Urinary bladder (tissue), 4 donors: ENCODE results near the gene ADAMTSL3. TPM values are rescaled to one million over a fixed set of nuclear protein-coding genes. Genes with fewer than 3 reads are reported as not detected.

Experiments
- DNase-seq: peaks from one replicate; pipeline ENCODE4 v3.0.0-alpha.2; 2015; ENCODE audit errors: extremely low spot score
- H3K27ac ChIP-seq: one replicate; pipeline ENCODE4 v1.5.1; 2013; ENCODE audit warnings: low read depth, mild to moderate bottlenecking, moderate library complexity
- H3K36me3 ChIP-seq: one replicate; pipeline ENCODE4 v1.6.1; 2013; ENCODE audit warnings: mild to moderate bottlenecking, moderate library complexity; ENCODE audit not compliant: insufficient read depth
- H3K4me1 ChIP-seq: one replicate; pipeline ENCODE4 v1.6.1; 2013; ENCODE audit warnings: mild to moderate bottlenecking, moderate library complexity; ENCODE audit not compliant: insufficient read depth
- H3K4me3 ChIP-seq: one replicate; pipeline ENCODE4 v1.5.1; 2013; ENCODE audit warnings: low read depth, low read length
- WGBS: extraction: QIAGEN DNeasy Blood & Tissue Kit; methylation state at CpG from one replicate; pipeline ENCODE4 v1.1.7; 2013; 5-methylcytosine and 5-hydroxymethylcytosine counted together
- polyA plus RNA-seq: library from polyadenylated mRNA; stranded (reverse); fragments of 200-250 nt; gene quantifications from one replicate; pipeline ENCODE4 v1.2.3, GENCODE V29; 2013
- total RNA-seq: library from RNA; depleted of rRNA; stranded (reverse); fragments of >200 nt; gene quantifications from one replicate; pipeline ENCODE4 v1.2.3, GENCODE V29; 2014
- donor health status: healthy with polysubstance abuse.
- donor health status: healthy.

The ADAMTSL3 gene
- total and polyA plus RNA-seq, 2 donors: 14.4 to 56.9 TPM

DNA sequence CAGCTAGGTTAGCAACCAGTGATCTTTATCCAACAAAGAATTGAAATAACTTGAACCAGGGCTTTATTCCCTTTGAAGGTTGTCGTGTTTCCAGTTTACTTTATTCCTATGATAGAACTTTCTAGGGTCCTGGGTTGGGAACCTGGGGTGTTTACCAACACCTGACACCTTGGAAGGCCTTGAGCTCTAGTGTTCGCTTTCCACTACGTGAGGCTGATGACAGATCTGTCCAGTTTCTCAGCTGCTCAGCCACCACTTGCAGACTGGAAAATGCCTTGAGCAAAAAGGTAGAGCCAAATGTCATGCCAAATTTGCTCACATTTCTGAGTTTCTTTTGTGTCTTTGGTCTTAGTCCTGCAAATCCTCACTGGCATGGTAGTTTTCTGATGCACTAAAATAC lies 227.2 kb downstream of the ADAMTSL3 start:
- 92% methylated on average over 3 of the region's 3 CpGs for WGBS
- no peak for DNase-seq
- H3K36me3 ChIP-seq: no peaks in the 10 kb centered on the region
- no peak overlapping the region for H3K27ac ChIP-seq
- no peaks in the 10 kb centered on the region for H3K4me1 ChIP-seq
- no peak overlapping the region for H3K4me3 ChIP-seq

DNA sequence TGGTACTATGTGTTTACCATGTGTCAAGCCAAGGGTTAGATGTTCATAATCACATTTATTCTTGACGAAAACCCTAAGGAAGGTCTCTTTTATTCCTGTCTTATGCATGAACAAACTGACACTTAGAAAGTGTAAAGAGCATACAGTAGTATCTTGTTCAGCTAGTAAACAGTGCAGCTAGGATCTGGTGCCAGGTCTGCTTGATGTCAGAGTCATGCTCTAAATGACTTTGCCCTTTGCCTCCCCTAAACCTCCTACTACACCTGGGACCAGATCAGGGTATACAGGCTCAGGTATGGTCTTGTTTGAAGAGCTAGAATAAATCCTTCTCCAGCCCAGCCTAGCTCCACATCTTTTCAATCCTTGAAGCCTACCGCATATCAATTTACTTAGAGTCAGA lies 232.4 kb downstream of the ADAMTSL3 start:
- no peak for DNase-seq
- Histone ChIP-seq H3K36me3 (no peaks in the 10 kb centered on the region), H3K4me1 (no peaks in the 10 kb centered on the region), H3K27ac (no peak overlapping the region), H3K4me3 (no peak overlapping the region)
- WGBS: 94% methylated on average over 2 of the region's 2 CpGs

GRCh38 chr15:83887404-83887803 lies 233.5 kb downstream of the ADAMTSL3 start:
- no peak overlapping the region for H3K4me3 ChIP-seq
- no peak overlapping the region for H3K27ac ChIP-seq
- no peaks in the 10 kb centered on the region for H3K36me3 ChIP-seq
- no peaks in the 10 kb centered on the region for H3K4me1 ChIP-seq
- no peak for DNase-seq
- WGBS: 89% methylated on average over 2 of the region's 2 CpGs

- H3K27ac ChIP-seq: no peak overlapping the region
- no peak overlapping the region for H3K4me3 ChIP-seq
- no peak for DNase-seq
- 91% methylated on average over 2 of the region's 2 CpGs for WGBS
- no peaks in the 10 kb centered on the region for H3K4me1 ChIP-seq
- no peaks in the 10 kb centered on the region for H3K36me3 ChIP-seq
Observed at GRCh38 chr15:83887961-83888360, 234.0 kb downstream of the ADAMTSL3 start.

DNA sequence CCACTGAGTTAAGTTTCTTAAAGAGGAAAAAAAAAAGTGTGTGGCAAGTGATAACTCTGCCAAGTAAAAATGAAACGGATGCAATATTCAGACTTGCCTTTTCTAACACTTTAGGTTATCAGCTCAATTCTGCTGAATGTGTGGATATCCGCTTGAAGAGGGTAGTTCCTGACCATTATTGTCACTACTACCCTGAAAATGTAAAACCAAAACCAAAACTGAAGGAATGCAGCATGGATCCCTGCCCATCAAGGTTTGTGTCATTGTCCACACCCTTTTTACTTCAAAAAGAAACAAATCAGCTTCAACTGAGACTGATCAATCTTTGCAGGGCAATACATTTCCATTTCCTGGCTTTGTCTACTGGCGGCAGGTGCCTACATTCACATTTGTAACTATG lies 236.1 kb downstream of the ADAMTSL3 start:
- 78% methylated on average over 3 of the region's 3 CpGs for WGBS
- Histone ChIP-seq H3K36me3 (no peaks in the 10 kb centered on the region), H3K4me3 (no peak overlapping the region), H3K4me1 (no peaks in the 10 kb centered on the region), H3K27ac (no peak overlapping the region)
- DNase-seq: no peak

DNA sequence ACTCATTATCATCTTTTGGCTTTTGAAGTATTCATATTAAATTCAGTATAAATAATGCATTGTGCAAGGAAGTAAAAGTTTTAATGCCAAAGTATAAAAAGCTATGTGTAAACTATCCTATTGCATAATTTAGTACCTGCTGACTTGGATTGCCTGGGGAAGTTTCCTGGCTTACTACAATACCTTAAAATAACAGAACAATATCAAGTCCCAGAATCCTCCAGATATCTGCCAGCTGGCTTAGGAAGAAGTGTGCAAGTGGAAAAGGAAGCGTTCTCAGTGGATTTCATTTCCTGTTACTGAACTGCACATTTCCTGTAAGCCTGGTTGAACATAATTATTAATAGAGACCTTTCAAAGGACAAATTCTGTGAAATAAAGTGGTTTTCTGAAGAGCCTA lies 236.7 kb downstream of the ADAMTSL3 start:
- 14% methylated on average over 1 of the region's 1 CpG for WGBS
- Histone ChIP-seq H3K36me3 (no peaks in the 10 kb centered on the region), H3K27ac (no peak overlapping the region), H3K4me1 (no peaks in the 10 kb centered on the region), H3K4me3 (no peak overlapping the region)
- DNase-seq: no peak

GRCh38 chr15:83892498-83892897 lies 238.6 kb downstream of the ADAMTSL3 start:
- no peak for DNase-seq

GRCh38 chr15:83893308-83893707 lies 239.4 kb downstream of the ADAMTSL3 start:
- Histone ChIP-seq H3K27ac (no peak overlapping the region), H3K4me3 (no peak overlapping the region), H3K4me1 (no peaks in the 10 kb centered on the region), H3K36me3 (no peaks in the 10 kb centered on the region)
- 94% methylated on average over 3 of the region's 3 CpGs for WGBS
- no peak for DNase-seq

More at GRCh38 chr15:83892498-83892897, 238.6 kb downstream of the ADAMTSL3 start:
- H3K4me3 ChIP-seq: no peak overlapping the region
- 98% methylated on average over 4 of the region's 4 CpGs for WGBS
- no peak overlapping the region for H3K27ac ChIP-seq
- no peaks in the 10 kb centered on the region for H3K4me1 ChIP-seq
- no peaks in the 10 kb centered on the region for H3K36me3 ChIP-seq

DNA sequence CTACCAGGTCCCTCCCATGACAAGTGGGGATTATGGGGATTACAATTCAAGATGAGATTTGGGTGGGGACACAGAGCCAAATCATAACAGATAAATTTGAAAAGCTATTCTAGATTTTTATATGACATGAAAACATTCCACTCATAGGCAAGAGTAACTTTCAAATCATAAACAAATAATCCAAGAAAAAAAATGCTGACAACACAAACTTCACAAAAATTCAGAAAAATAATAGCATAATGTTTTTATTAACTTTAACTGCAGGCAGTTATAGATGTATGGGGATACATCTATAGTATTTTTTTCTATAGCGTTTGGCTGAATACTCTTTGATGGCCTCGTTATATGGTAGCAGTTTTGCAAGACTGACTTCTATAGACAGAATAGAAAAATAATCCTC lies 243.1 kb downstream of the ADAMTSL3 start:
- Histone ChIP-seq H3K27ac (no peak overlapping the region), H3K36me3 (no peaks in the 10 kb centered on the region), H3K4me3 (no peak overlapping the region), H3K4me1 (no peaks in the 10 kb centered on the region)
- 97% methylated on average over 2 of the region's 2 CpGs for WGBS
- DNase-seq: no peak

DNA sequence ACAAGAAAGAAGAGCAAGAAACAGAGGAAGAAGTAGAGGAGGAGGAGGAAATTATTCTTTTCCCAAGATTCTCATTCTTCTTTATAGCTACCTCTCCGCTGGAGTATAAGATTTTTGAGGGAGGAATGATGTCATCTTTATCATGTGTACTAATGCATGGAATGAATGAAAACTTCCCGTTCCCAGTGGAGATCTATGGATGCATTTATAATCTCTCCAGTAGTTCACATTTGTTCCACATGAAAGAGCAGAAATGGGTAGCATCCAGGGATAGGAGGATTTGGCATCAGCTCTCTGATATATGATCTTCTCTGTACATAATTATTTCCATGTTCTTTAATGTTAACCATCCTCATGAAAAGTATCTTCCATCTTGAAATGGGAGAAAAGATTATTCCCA lies 244.4 kb downstream of the ADAMTSL3 start:
- Histone ChIP-seq H3K4me1 (no peaks in the 10 kb centered on the region), H3K4me3 (no peak overlapping the region), H3K27ac (no peak overlapping the region), H3K36me3 (no peaks in the 10 kb centered on the region)
- 91% methylated on average over 2 of the region's 2 CpGs for WGBS
- no peak for DNase-seq

GRCh38 chr15:83899670-83900069 lies 245.7 kb downstream of the ADAMTSL3 start:
- H3K27ac ChIP-seq: no peak overlapping the region
- H3K4me1 ChIP-seq: no peaks in the 10 kb centered on the region
- WGBS: 82% methylated on average over 2 of the region's 2 CpGs
- no peak for DNase-seq
- H3K4me3 ChIP-seq: no peak overlapping the region
- no peaks in the 10 kb centered on the region for H3K36me3 ChIP-seq

GRCh38 chr15:83904107-83905040 lies 250.5 kb downstream of the ADAMTSL3 start:
- peak; percentile 47 for DNase-seq
- 21% methylated on average over 11 of the region's 11 CpGs for WGBS
- Histone ChIP-seq H3K36me3 (no peaks in the 10 kb centered on the region), H3K4me3 (no peak overlapping the region), H3K4me1 (no peaks in the 10 kb centered on the region), H3K27ac (no peak overlapping the region)

GRCh38 chr15:83905556-83906273 lies 251.8 kb downstream of the ADAMTSL3 start:
- Histone ChIP-seq H3K36me3 (no peaks in the 10 kb centered on the region), H3K4me1 (no peaks in the 10 kb centered on the region), H3K27ac (no peak overlapping the region), H3K4me3 (no peak overlapping the region)
- WGBS: 84% methylated on average over 5 of the region's 5 CpGs
- no peak for DNase-seq

DNA sequence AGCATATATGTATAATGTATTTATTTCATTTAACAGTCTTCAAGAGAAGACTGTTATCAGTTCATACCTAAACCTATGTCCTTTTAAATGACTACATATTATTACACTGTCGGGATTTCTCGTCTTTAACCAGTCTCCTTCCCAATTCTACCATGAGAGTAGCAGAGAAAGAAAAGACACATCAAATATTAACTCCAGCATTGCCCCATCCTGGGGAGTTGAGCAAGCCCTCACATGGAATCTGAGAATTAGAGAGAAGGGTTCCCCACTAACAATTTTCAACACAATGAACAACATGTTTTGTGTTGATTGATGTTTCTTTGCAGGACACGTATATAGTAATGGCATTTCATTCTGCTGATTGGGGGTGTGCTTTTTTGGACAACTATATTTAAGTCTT lies 257.4 kb downstream of the ADAMTSL3 start:
- Histone ChIP-seq H3K4me1 (no peaks in the 10 kb centered on the region), H3K27ac (no peak overlapping the region), H3K4me3 (no peak overlapping the region), H3K36me3 (no peaks in the 10 kb centered on the region)
- no peak for DNase-seq
- 62% methylated on average over 3 of the region's 3 CpGs for WGBS
